ENCODE measurements around the gene CLCN1. TPM values are rescaled to one million over a fixed set of nuclear protein-coding genes. Genes with fewer than 3 reads are reported as not detected.
"Not testable (repeated sequence)": the region's sequence is repeated elsewhere in the genome, so short reads cannot be mapped to it uniquely, and the experiment has no call there.

CLCN1 gene
- total RNA-seq, 1 donor from 2014 or later: not detected

DNA sequence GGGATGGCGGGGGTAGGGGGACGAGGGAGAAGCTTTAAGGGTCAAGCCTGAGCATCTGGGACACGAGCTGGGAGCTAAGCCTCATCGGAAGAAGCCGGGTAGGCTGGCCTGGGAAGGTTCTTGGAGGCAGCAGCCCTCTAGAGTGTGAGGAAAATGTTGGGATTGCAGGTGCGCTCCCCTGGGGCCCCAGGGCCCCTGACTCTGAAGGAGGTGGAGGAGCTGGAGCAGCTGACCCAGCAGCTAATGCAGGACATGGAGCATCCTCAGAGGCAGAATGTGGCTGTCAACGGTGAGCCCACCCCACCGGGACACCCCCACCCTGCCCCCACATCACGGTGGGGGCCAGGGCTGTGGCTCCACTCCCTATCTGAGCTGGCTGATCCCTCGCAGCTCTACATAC is 72.1 kb downstream of the CLCN1 start:
- DNase-seq (ENCODE audit: low spot score): no peak
- no peaks in the 10 kb centered on the region for H3K9me3 Mint-ChIP-seq
- H3K27ac Mint-ChIP-seq: no peak overlapping the region
- H3K4me3 Mint-ChIP-seq: no peak overlapping the region
- peaks cover 19% of the 10 kb centered on the region for H3K36me3 Mint-ChIP-seq (ENCODE audit: low read depth)
- H3K4me1 Mint-ChIP-seq (ENCODE audit: low read depth): peaks cover 12% of the 10 kb centered on the region
- H3K27me3 Mint-ChIP-seq (ENCODE audit: insufficient read depth): no peaks in the 10 kb centered on the region
- intact Hi-C loops (cut with micrococcal nuclease): no loop called here

GRCh38 chr7:143388491-143389101 is 72.7 kb downstream of the CLCN1 start:
- Mint-ChIP-seq H3K4me1 (ENCODE audit: low read depth) (peaks cover 11% of the 10 kb centered on the region), H3K27ac (no peak overlapping the region), H3K4me3 (no peak overlapping the region), H3K36me3 (ENCODE audit: low read depth) (peaks cover 21% of the 10 kb centered on the region), H3K9me3 (no peaks in the 10 kb centered on the region), H3K27me3 (ENCODE audit: insufficient read depth) (no peaks in the 10 kb centered on the region)
- intact Hi-C loops (cut with micrococcal nuclease): no loop called here
- DNase-seq (ENCODE audit: low spot score): no peak

DNA sequence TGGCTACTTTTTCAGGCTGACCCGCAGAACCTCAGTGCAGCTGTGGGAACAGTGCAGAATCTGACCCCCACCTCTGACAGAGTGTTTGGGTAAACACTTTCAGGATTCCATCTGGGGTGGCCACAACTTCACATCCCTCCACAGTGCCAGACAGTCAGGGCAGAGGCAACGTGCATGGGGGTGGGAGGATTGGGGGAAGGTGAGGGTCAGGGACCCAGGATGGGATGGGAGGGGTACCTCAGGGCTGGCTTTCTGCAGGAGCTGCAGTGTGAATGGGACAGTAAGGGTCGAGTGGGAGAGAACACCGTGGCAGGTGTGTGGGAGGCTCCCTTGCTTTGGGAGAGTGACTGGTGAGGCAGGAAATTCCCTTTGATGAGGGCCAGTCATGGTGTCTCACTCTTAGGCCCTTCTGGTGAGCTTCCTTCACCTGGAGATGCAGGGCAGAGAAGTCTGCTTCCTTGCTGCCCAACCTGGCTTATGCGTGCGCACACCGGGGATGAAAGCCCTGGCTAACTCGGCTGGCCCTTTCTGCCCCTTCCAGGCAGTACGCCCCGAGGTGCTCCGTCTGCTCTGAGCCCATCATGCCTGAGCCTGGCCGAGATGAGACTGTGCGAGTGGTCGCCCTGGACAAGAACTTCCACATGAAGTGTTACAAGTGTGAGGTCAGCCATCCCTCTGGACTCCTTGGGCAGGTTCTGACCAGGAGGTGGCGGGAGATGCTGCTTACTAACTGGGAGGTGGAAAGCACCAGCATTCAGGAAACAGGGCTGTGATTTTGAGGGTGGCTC is 73.6 kb downstream of the CLCN1 start:
- peak overlapping the region; percentile 31 for H3K27ac Mint-ChIP-seq
- DNase-seq (ENCODE audit: low spot score): no peak
- no peaks in the 10 kb centered on the region for H3K27me3 Mint-ChIP-seq (ENCODE audit: insufficient read depth)
- H3K36me3 Mint-ChIP-seq (ENCODE audit: low read depth): peaks cover 23% of the 10 kb centered on the region
- intact Hi-C loops (cut with micrococcal nuclease): no loop called here
- H3K4me3 Mint-ChIP-seq: no peak overlapping the region
- H3K9me3 Mint-ChIP-seq: no peaks in the 10 kb centered on the region
- H3K4me1 Mint-ChIP-seq (ENCODE audit: low read depth): peaks cover 11% of the 10 kb centered on the region

GRCh38 chr7:143390104-143390772 is 74.3 kb downstream of the CLCN1 start:
- Mint-ChIP-seq H3K36me3 (ENCODE audit: low read depth) (peaks cover 24% of the 10 kb centered on the region), H3K4me1 (ENCODE audit: low read depth) (peaks cover 15% of the 10 kb centered on the region), H3K9me3 (no peaks in the 10 kb centered on the region), H3K4me3 (no peak overlapping the region), H3K27me3 (ENCODE audit: insufficient read depth) (no peaks in the 10 kb centered on the region), H3K27ac (no peak overlapping the region)
- intact Hi-C loops (cut with micrococcal nuclease): no loop called here
- no peak for DNase-seq (ENCODE audit: low spot score)

GRCh38 chr7:143390773-143391317 is 74.9 kb downstream of the CLCN1 start:
- no peak for DNase-seq (ENCODE audit: low spot score)
- Mint-ChIP-seq H3K9me3 (no peaks in the 10 kb centered on the region), H3K4me1 (ENCODE audit: low read depth) (peaks cover 17% of the 10 kb centered on the region), H3K27ac (no peak overlapping the region), H3K27me3 (ENCODE audit: insufficient read depth) (no peaks in the 10 kb centered on the region), H3K4me3 (no peak overlapping the region), H3K36me3 (ENCODE audit: low read depth) (peaks cover 24% of the 10 kb centered on the region)
- intact Hi-C loops (cut with micrococcal nuclease): no loop called here

- H3K4me1 Mint-ChIP-seq (ENCODE audit: low read depth): peaks cover 17% of the 10 kb centered on the region
- no peak overlapping the region for H3K4me3 Mint-ChIP-seq
- intact Hi-C loops (cut with micrococcal nuclease): no loop called here
- H3K9me3 Mint-ChIP-seq: no peaks in the 10 kb centered on the region
- DNase-seq (ENCODE audit: low spot score): no peak
- H3K27me3 Mint-ChIP-seq (ENCODE audit: insufficient read depth): no peaks in the 10 kb centered on the region
- no peak overlapping the region for H3K27ac Mint-ChIP-seq
- peaks cover 24% of the 10 kb centered on the region for H3K36me3 Mint-ChIP-seq (ENCODE audit: low read depth)
These were observed 75.8 kb downstream of the CLCN1 start for GRCh38 chr7:143391462-143392404.

DNA sequence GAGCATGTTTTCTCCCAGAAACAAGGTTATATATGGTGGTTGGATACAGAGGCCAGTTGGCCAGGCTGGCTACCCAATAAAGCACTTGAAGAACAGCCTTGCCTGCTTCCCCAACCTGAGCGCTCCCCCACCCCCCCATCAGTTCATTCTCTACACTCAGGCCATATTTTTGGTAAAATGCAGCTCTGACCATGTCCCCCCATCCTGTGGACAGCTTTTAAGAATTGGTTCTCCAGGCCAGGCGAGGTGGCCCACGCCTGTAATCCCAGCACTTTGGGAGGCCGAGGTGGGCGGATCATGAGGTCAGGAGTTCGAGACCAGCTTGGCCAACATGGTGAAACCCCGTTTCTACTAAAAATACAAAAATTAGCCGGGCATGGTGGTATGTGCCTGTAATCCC is 76.5 kb downstream of the CLCN1 start:
- intact Hi-C loops (cut with micrococcal nuclease); H3K4me3 Mint-ChIP-seq; H3K27me3 Mint-ChIP-seq (ENCODE audit: insufficient read depth); H3K27ac Mint-ChIP-seq; DNase-seq (ENCODE audit: low spot score); H3K9me3 Mint-ChIP-seq: not testable (repeated sequence)
- peaks cover 24% of the 10 kb centered on the region for H3K36me3 Mint-ChIP-seq (ENCODE audit: low read depth)
- peaks cover 17% of the 10 kb centered on the region for H3K4me1 Mint-ChIP-seq (ENCODE audit: low read depth)

- Mint-ChIP-seq H3K4me3 (no peak overlapping the region), H3K9me3 (no peaks in the 10 kb centered on the region), H3K27ac (no peak overlapping the region), H3K4me1 (ENCODE audit: low read depth) (peaks cover 17% of the 10 kb centered on the region), H3K27me3 (ENCODE audit: insufficient read depth) (no peaks in the 10 kb centered on the region), H3K36me3 (ENCODE audit: low read depth) (peaks cover 24% of the 10 kb centered on the region)
- DNase-seq (ENCODE audit: low spot score): no peak
- intact Hi-C loops (cut with micrococcal nuclease): no loop called here
These were observed 77.0 kb downstream of the CLCN1 start for GRCh38 chr7:143392875-143393266.

GRCh38 chr7:143393267-143394041 is 77.5 kb downstream of the CLCN1 start:
- no peaks in the 10 kb centered on the region for H3K9me3 Mint-ChIP-seq
- intact Hi-C loops (cut with micrococcal nuclease): no loop called here
- no peaks in the 10 kb centered on the region for H3K27me3 Mint-ChIP-seq (ENCODE audit: insufficient read depth)
- no peak overlapping the region for H3K4me3 Mint-ChIP-seq
- no peak for DNase-seq (ENCODE audit: low spot score)
- no peak overlapping the region for H3K27ac Mint-ChIP-seq
- peaks cover 17% of the 10 kb centered on the region for H3K4me1 Mint-ChIP-seq (ENCODE audit: low read depth)
- peaks cover 24% of the 10 kb centered on the region for H3K36me3 Mint-ChIP-seq (ENCODE audit: low read depth)

DNA sequence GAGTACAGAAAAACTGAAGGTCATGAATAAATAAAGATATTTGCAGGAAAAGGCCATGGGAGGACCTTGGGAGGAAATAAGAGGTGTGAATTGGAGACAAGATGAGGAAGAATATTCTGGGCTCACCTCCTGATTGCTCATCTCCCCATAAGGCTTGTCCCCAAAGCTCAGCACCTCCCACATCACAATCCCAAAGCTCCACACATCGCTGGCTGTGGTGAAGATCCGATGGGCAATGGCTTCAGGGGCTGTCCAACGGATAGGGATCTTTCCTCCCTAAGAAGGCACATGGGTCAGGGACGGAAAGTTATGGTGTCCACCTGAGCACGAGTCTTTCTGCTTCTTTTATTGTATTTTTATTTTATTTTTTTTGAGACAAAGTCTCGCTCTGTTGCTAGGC is 78.2 kb downstream of the CLCN1 start:
- intact Hi-C loops (cut with micrococcal nuclease): no loop called here
- Mint-ChIP-seq H3K4me3 (no peak overlapping the region), H3K27me3 (ENCODE audit: insufficient read depth) (no peaks in the 10 kb centered on the region)

GRCh38 chr7:143394777-143395176 is 78.9 kb downstream of the CLCN1 start:
- Mint-ChIP-seq H3K4me3 (no peak overlapping the region), H3K9me3 (no peaks in the 10 kb centered on the region), H3K27ac (no peak overlapping the region), H3K27me3 (ENCODE audit: insufficient read depth) (no peaks in the 10 kb centered on the region), H3K4me1 (ENCODE audit: low read depth) (peaks cover 9% of the 10 kb centered on the region), H3K36me3 (ENCODE audit: low read depth) (peaks cover 16% of the 10 kb centered on the region)
- intact Hi-C loops (cut with micrococcal nuclease): no loop called here
- no peak for DNase-seq (ENCODE audit: low spot score)

More for the DNA sequence above, 78.2 kb downstream of the CLCN1 start:
- no peaks in the 10 kb centered on the region for H3K9me3 Mint-ChIP-seq
- DNase-seq (ENCODE audit: low spot score): no peak
- peaks cover 16% of the 10 kb centered on the region for H3K4me1 Mint-ChIP-seq (ENCODE audit: low read depth)
- no peak overlapping the region for H3K27ac Mint-ChIP-seq
- H3K36me3 Mint-ChIP-seq (ENCODE audit: low read depth): peaks cover 22% of the 10 kb centered on the region
